OCI-LY1 (cell line): ENCODE data around the gene HOXB6.

ENCODE experiments used
- H2AFZ ChIP-seq: fragments of 200-600 bp; sonication (generic), shearing (Covaris generic); 2 replicates; pipeline ENCODE4 v1.6.0; 2014; ENCODE audit warnings: antibody characterized with exemption, mild to moderate bottlenecking, low read length
- H3F3A ChIP-seq: fragments of 200-600 bp; sonication (generic), shearing (Covaris generic); 2 replicates; pipeline ENCODE4 v1.6.0; 2014; ENCODE audit warnings: mild to moderate bottlenecking, antibody characterized with exemption, low read length, moderate library complexity; ENCODE audit not compliant: insufficient read depth
- H3K27ac ChIP-seq: fragments of 200-600 bp; sonication (generic); 2 replicates; pipeline ENCODE4 v1.5.1; 2014; ENCODE audit warnings: low read length, mixed run types, mild to moderate bottlenecking, low read depth; ENCODE audit not compliant: poor library complexity, severe bottlenecking
- H3K27me3 ChIP-seq: fragments of 200-600 bp; sonication (generic); 2 replicates; pipeline ENCODE4 v1.6.0; 2014; ENCODE audit warnings: antibody characterized with exemption, mild to moderate bottlenecking, low read length, moderate library complexity; ENCODE audit not compliant: insufficient read depth
- H3K36me3 ChIP-seq: fragments of 200-600 bp; sonication (generic); 2 replicates; pipeline ENCODE4 v1.6.1; 2014; ENCODE audit warnings: mild to moderate bottlenecking, antibody characterized with exemption, low read length, moderate library complexity, mixed read lengths; ENCODE audit not compliant: insufficient read depth
- H3K4me1 ChIP-seq: fragments of 200-600 bp; sonication (generic); 2 replicates; pipeline ENCODE4 v1.5.1; 2014; ENCODE audit warnings: mild to moderate bottlenecking, low read length, moderate library complexity; ENCODE audit not compliant: insufficient read depth, severe bottlenecking
- H3K4me2 ChIP-seq: fragments of 200-600 bp; sonication (generic), shearing (Covaris generic); 2 replicates; pipeline ENCODE4 v1.6.1; 2014; ENCODE audit warnings: low read length
- H3K4me3 ChIP-seq: fragments of 200-600 bp; sonication (generic); 2 replicates; pipeline ENCODE4 v1.5.1; 2014; ENCODE audit warnings: low read length, low read depth, mild to moderate bottlenecking, mixed read lengths; ENCODE audit not compliant: poor library complexity, severe bottlenecking
- H3K79me2 ChIP-seq: fragments of 200-600 bp; shearing (Covaris generic); 2 replicates; pipeline ENCODE4 v1.6.1; 2016; ENCODE audit warnings: mixed run types, low read length, mixed read lengths; ENCODE audit not compliant: insufficient read depth
- H3K9ac ChIP-seq: fragments of 200-600 bp; sonication (generic), shearing (Covaris generic); 2 replicates; pipeline ENCODE4 v1.6.1; 2014; ENCODE audit warnings: mild to moderate bottlenecking, low read length, mixed read lengths
- H3K9me2 ChIP-seq: fragments of 200-600 bp; sonication (generic), shearing (Covaris generic); 2 replicates; pipeline ENCODE4 v1.6.1; 2014; ENCODE audit warnings: low read depth, mild to moderate bottlenecking, low read length, mixed read lengths
- H3K9me3 ChIP-seq: fragments of 200-600 bp; shearing (Covaris generic); 2 replicates; pipeline ENCODE4 v1.6.1; 2014; ENCODE audit warnings: low read length, mixed read lengths
- H4K20me1 ChIP-seq: fragments of 200-600 bp; sonication (generic), shearing (Covaris generic); 2 replicates; pipeline ENCODE4 v1.6.0; 2016; ENCODE audit warnings: mild to moderate bottlenecking, low read length; ENCODE audit not compliant: insufficient read depth
- CTCF ChIP-seq: fragments of 200-600 bp; sonication (generic), shearing (Covaris generic); IDR thresholded peaks from 2 replicates; pipeline ENCODE4 v1.5.1; 2017; ENCODE audit warnings: mild to moderate bottlenecking, antibody characterized with exemption, low read length, moderate library complexity, mixed read lengths
- EZH2 ChIP-seq: fragments of 200-600 bp; sonication (generic), shearing (Covaris generic); IDR thresholded peaks from 2 replicates; pipeline ENCODE4 v1.8.0; 2017; ENCODE audit warnings: borderline replicate concordance, mixed run types, mild to moderate bottlenecking, antibody characterized with exemption, low read length, moderate library complexity, mixed read lengths

The HOXB6 gene

GRCh38 chr17:48571024-48571818, 33.6 kb downstream of the HOXB6 start:
- Histone ChIP-seq H2AFZ (no peak overlapping the region), H3F3A (no peaks in the 10 kb centered on the region), H3K27ac (no peak overlapping the region), H4K20me1 (no peaks in the 10 kb centered on the region), H3K27me3 (no peaks in the 10 kb centered on the region; the same call in 1 of the 2 replicates), H3K4me1 (no peaks in the 10 kb centered on the region), H3K79me2 (no peaks in the 10 kb centered on the region), H3K9ac (no peak overlapping the region), H3K4me3 (no peak overlapping the region), H3K9me2 (no peaks in the 10 kb centered on the region), H3K36me3 (no peaks in the 10 kb centered on the region), H3K9me3 (no peaks in the 10 kb centered on the region), H3K4me2 (no peak overlapping the region)
- TF ChIP-seq EZH2 (no peak), CTCF (no peak)

- TF ChIP-seq EZH2 (no peak), CTCF (no peak)
- no peaks in the 10 kb centered on the region for H3K9me2 ChIP-seq
- H3K27ac ChIP-seq: no peak overlapping the region
- H3K36me3 ChIP-seq: no peaks in the 10 kb centered on the region
- no peaks in the 10 kb centered on the region; the same call in 1 of the 2 replicates for H3K27me3 ChIP-seq
- no peak overlapping the region for H3K9ac ChIP-seq
- H3F3A ChIP-seq: no peaks in the 10 kb centered on the region
- H3K4me1 ChIP-seq: no peaks in the 10 kb centered on the region
- no peak overlapping the region for H2AFZ ChIP-seq
- H4K20me1 ChIP-seq: no peaks in the 10 kb centered on the region
- H3K9me3 ChIP-seq: no peaks in the 10 kb centered on the region
- H3K79me2 ChIP-seq: no peaks in the 10 kb centered on the region
- H3K4me3 ChIP-seq: no peak overlapping the region
- no peak overlapping the region for H3K4me2 ChIP-seq
Observed at GRCh38 chr17:48570325-48571023, 34.3 kb downstream of the HOXB6 start.

GRCh38 chr17:48569674-48570324, 35.0 kb downstream of the HOXB6 start:
- Histone ChIP-seq H3K4me1 (no peaks in the 10 kb centered on the region), H3K36me3 (no peaks in the 10 kb centered on the region), H3K27ac (no peak overlapping the region), H3K79me2 (no peaks in the 10 kb centered on the region), H3K9ac (no peak overlapping the region), H3K4me3 (no peak overlapping the region), H3K4me2 (no peak overlapping the region), H3K9me3 (no peaks in the 10 kb centered on the region), H3K27me3 (no peaks in the 10 kb centered on the region; the same call in 1 of the 2 replicates), H3F3A (no peaks in the 10 kb centered on the region), H2AFZ (no peak overlapping the region), H4K20me1 (no peaks in the 10 kb centered on the region), H3K9me2 (no peaks in the 10 kb centered on the region)
- TF ChIP-seq EZH2 (no peak), CTCF (no peak)
